DOHH2 (cell line): ENCODE measurements around the gene CMTR2.

ENCODE experiments used
- H3F3A ChIP-seq: fragments of 200-600 bp; sonication (generic), shearing (Covaris generic); 2 replicates; pipeline ENCODE4 v1.6.0; 2016; ENCODE audit warnings: antibody characterized with exemption, mild to moderate bottlenecking; ENCODE audit not compliant: control insufficient read depth, insufficient read depth
- H3K27ac ChIP-seq: fragments of 200-600 bp; sonication (generic); 2 replicates; pipeline ENCODE4 v1.5.1; 2014; ENCODE audit warnings: low read depth, mild to moderate bottlenecking, low read length, moderate library complexity
- H3K27me3 ChIP-seq: fragments of 200-600 bp; sonication (generic); 2 replicates; pipeline ENCODE4 v1.6.1; 2014; ENCODE audit warnings: mild to moderate bottlenecking, low read length, mixed read lengths; ENCODE audit not compliant: control insufficient read depth
- H3K36me3 ChIP-seq: fragments of 200-600 bp; sonication (generic); 2 replicates; pipeline ENCODE4 v1.6.1; 2014; ENCODE audit warnings: mild to moderate bottlenecking, low read length, moderate library complexity, mixed read lengths; ENCODE audit not compliant: control insufficient read depth
- H3K4me1 ChIP-seq: fragments of 200-600 bp; sonication (generic); 2 replicates; pipeline ENCODE4 v1.6.1; 2014; ENCODE audit warnings: mild to moderate bottlenecking, low read length, mixed read lengths; ENCODE audit not compliant: control insufficient read depth
- H3K4me2 ChIP-seq: fragments of 200-600 bp; sonication (generic); 2 replicates; pipeline ENCODE4 v1.6.0; 2014; ENCODE audit warnings: mild to moderate bottlenecking, low read length, moderate library complexity
- H3K4me3 ChIP-seq: fragments of 200-600 bp; sonication (generic); 2 replicates; pipeline ENCODE4 v1.5.1; 2014; ENCODE audit warnings: mild to moderate bottlenecking, low read length, mixed read lengths
- H3K79me2 ChIP-seq: fragments of 200-600 bp; sonication (generic); 2 replicates; pipeline ENCODE4 v1.6.1; 2014; ENCODE audit warnings: mild to moderate bottlenecking, low read length, mixed read lengths; ENCODE audit not compliant: control insufficient read depth
- H3K9me2 ChIP-seq: fragments of 200-600 bp; sonication (generic); replicated peaks from 2 replicates; pipeline ENCODE4 v1.6.1; 2014; ENCODE audit warnings: mild to moderate bottlenecking, low read length, mixed read lengths; ENCODE audit not compliant: control insufficient read depth
- H3K9me3 ChIP-seq: fragments of 200-600 bp; sonication (generic); 2 replicates; pipeline ENCODE4 v1.6.1; 2014; ENCODE audit warnings: antibody characterized with exemption, low read length, mixed read lengths; ENCODE audit not compliant: control insufficient read depth, insufficient read depth
- H4K20me1 ChIP-seq: fragments of 200-600 bp; sonication (generic); 2 replicates; pipeline ENCODE4 v1.6.0; 2014; ENCODE audit warnings: low read depth, mild to moderate bottlenecking, antibody characterized with exemption, low read length, moderate library complexity; ENCODE audit not compliant: control insufficient read depth, insufficient read depth
- EZH2phosphoT487 ChIP-seq: fragments of 200-600 bp; sonication (generic); IDR thresholded peaks from 2 replicates; pipeline ENCODE4 v1.6.1; 2017; ENCODE audit warnings: borderline replicate concordance, mild to moderate bottlenecking, antibody characterized with exemption, low read length, moderate library complexity, mixed read lengths
- TF ChIP-seq, protein P1 (sequence below): fragments of 200-600 bp; sonication (generic); IDR thresholded peaks from one replicate; pipeline ENCODE4 v1.5.1; 2014; ENCODE audit warnings: antibody characterized with exemption, mild to moderate bottlenecking, low read depth, low read length; ENCODE audit not compliant: poor library complexity, severe bottlenecking

CMTR2 gene

DNA sequence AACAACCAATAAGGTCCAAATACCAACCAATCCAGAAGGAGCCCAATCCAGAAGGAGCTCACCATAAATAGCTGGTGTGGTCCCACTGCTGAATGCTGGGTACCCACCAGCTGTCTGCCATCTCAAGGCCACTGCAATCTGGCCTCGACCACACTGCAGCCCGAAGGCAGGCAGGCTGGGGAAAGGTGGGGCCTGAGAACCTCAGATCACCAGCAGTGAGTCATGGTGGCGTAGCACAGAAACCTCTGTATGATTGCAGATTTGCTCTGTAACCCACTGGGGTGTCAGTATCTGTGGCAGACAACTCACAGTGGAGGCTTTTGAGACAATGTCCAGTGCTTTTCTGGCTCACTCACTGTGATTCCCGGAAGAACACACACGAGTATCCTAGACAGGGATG, 14.7 kb upstream of the CMTR2 start:
- H3K9me2 ChIP-seq, result no peaks in the 10 kb centered on the region
- no peaks in the 10 kb centered on the region for H3F3A ChIP-seq
- no peaks in the 10 kb centered on the region for H4K20me1 ChIP-seq
- H3K4me2 ChIP-seq, result no peak overlapping the region
- no peak overlapping the region for H3K27ac ChIP-seq
- TF ChIP-seq EZH2phosphoT487, result no peak
- TF ChIP-seq, protein P1, sequence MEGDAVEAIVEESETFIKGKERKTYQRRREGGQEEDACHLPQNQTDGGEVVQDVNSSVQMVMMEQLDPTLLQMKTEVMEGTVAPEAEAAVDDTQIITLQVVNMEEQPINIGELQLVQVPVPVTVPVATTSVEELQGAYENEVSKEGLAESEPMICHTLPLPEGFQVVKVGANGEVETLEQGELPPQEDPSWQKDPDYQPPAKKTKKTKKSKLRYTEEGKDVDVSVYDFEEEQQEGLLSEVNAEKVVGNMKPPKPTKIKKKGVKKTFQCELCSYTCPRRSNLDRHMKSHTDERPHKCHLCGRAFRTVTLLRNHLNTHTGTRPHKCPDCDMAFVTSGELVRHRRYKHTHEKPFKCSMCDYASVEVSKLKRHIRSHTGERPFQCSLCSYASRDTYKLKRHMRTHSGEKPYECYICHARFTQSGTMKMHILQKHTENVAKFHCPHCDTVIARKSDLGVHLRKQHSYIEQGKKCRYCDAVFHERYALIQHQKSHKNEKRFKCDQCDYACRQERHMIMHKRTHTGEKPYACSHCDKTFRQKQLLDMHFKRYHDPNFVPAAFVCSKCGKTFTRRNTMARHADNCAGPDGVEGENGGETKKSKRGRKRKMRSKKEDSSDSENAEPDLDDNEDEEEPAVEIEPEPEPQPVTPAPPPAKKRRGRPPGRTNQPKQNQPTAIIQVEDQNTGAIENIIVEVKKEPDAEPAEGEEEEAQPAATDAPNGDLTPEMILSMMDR, result no peak
- no peaks in the 10 kb centered on the region for H3K9me3 ChIP-seq
- no peak overlapping the region for H3K4me3 ChIP-seq
- peaks cover 6% of the 10 kb centered on the region for H3K27me3 ChIP-seq
- H3K36me3 ChIP-seq, result no peaks in the 10 kb centered on the region
- H3K79me2 ChIP-seq, result no peaks in the 10 kb centered on the region
- no peaks in the 10 kb centered on the region for H3K4me1 ChIP-seq

DNA sequence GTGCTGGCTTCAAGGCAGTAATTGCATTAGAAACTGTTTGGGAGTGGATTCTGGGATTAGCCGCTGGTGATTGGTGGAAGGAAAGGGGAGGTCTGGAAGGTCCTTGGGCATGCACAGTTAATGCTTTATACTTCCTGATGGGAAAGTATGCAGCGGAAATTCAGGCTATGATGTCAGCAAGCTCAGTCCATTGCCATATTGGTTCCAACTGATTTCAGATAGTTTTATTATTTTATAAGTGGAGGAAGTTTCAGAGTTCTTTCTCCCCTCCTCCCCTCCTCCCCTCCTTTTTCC, 8.1 kb upstream of the CMTR2 start:
- Histone ChIP-seq H3K27ac (no peak overlapping the region), H3K27me3 (peaks cover 14% of the 10 kb centered on the region), H3K4me2 (no peak overlapping the region), H3K4me1 (no peaks in the 10 kb centered on the region), H3K9me2 (no peaks in the 10 kb centered on the region), H3K9me3 (no peaks in the 10 kb centered on the region), H3K79me2 (no peaks in the 10 kb centered on the region), H3F3A (no peaks in the 10 kb centered on the region), H3K4me3 (no peak overlapping the region), H4K20me1 (no peaks in the 10 kb centered on the region), H3K36me3 (no peaks in the 10 kb centered on the region)
- TF ChIP-seq, protein P1, result no peak
- no peak for TF ChIP-seq EZH2phosphoT487

DNA sequence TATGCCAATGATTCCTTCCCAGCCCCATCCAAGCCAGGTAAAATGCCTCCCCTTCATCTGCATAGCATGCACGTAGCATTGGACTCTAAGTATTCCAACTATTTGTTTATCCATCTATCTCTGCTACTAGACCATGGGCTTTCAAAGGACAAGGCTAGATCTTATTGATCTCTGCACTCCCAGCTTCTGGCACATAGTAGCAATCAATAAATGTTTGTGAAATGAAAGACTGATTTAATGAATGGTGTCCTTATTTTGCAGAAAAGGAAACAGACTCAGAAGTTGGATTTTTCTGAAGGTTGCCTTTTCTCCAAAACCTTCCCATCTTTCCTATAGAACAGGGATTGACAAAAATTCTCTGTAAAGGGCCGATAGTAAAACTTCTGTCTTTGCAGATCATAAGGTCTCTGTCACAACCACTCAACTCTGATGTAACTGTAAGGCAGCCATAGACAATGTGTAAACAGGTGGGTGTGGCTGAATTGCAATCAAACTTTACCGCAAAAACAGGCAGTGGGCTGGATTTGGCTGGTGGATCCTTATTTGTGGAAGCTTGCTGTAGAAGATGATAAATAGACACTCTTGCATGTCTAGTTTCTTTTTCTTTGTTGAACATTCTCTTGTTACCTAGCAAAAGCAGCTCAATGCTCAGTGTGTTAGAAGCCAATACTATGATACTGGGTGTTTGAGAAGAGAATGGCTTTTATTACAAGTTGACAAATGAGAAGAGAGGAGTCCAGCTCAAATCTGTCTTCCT, 7.6 kb upstream of the CMTR2 start:
- Histone ChIP-seq H3K27ac (no peak overlapping the region), H4K20me1 (no peaks in the 10 kb centered on the region), H3K79me2 (no peaks in the 10 kb centered on the region), H3K4me2 (no peak overlapping the region), H3K4me3 (no peak overlapping the region), H3F3A (no peaks in the 10 kb centered on the region), H3K4me1 (no peaks in the 10 kb centered on the region), H3K9me2 (no peaks in the 10 kb centered on the region), H3K36me3 (no peaks in the 10 kb centered on the region), H3K9me3 (no peaks in the 10 kb centered on the region), H3K27me3 (peaks cover 14% of the 10 kb centered on the region)
- TF ChIP-seq EZH2phosphoT487, result no peak
- TF ChIP-seq, protein P1, result no peak
